Subcutaneous abdominal adipose tissue (tissue), 5 donors: ENCODE data around the gene RANBP9.

Source experiments
- H3K27ac ChIP-seq: one replicate; pipeline ENCODE4 v1.7.0; 2013; ENCODE audit warnings: low read depth, mild to moderate bottlenecking, inconsistent platforms, low read length, moderate library complexity
- H3K27me3 ChIP-seq, 5 donors: one replicate each; pipeline ENCODE4 v1.7.0; 2013; ENCODE audit warnings: low read length in 5 of 5, inconsistent platforms in 1 of 5; ENCODE audit not compliant: control insufficient read depth in 5 of 5, insufficient read depth in 4 of 5
- H3K36me3 ChIP-seq, 5 donors: one replicate each; pipeline ENCODE4 v1.7.0; 2013; ENCODE audit warnings: low read length in 5 of 5; ENCODE audit not compliant: control insufficient read depth in 5 of 5, insufficient read depth in 5 of 5
- H3K4me1 ChIP-seq, 5 donors: one replicate each; pipeline ENCODE4 v1.7.0; 2013; ENCODE audit warnings: low read length in 5 of 5, mild to moderate bottlenecking in 3 of 5, moderate library complexity in 1 of 5; ENCODE audit not compliant: control insufficient read depth in 5 of 5, insufficient read depth in 5 of 5
- H3K4me3 ChIP-seq, 5 donors: one replicate each; pipeline ENCODE4 v1.7.0; 2013; ENCODE audit warnings: low read length in 5 of 5, low read depth in 1 of 5
- H3K9ac ChIP-seq, 5 donors: one replicate each; pipeline ENCODE4 v1.7.0; 2013; ENCODE audit warnings: low read length in 5 of 5, mild to moderate bottlenecking in 4 of 5, moderate library complexity in 3 of 5
- H3K9me3 ChIP-seq, 5 donors: one replicate each; pipeline ENCODE4 v1.7.0; 2013; ENCODE audit warnings: low read length in 5 of 5; ENCODE audit not compliant: control insufficient read depth in 5 of 5
- donor health status: healthy.
- donor health status: healthy.
- donor health status: healthy.
- donor health status: healthy.
- donor health status: healthy.

The RANBP9 gene

GRCh38 chr6:13711324-13711732 lies 307 bp downstream of the RANBP9 start:
- Histone ChIP-seq H3K27me3 (no peaks in the 10 kb centered on the region), H3K4me1 (peaks cover 0 to 41% (median 38%) of the 10 kb centered on the region in 5 donors), H3K9ac (peak overlapping the region in 1 of 5 donors; percentile 62), H3K9me3 (no peaks in the 10 kb centered on the region), H3K4me3 (peak overlapping the region in 4 of 5 donors; percentile 38 to 91 (median 72)), H3K36me3 (no peaks in the 10 kb centered on the region), H3K27ac (no peak overlapping the region)

- H3K36me3 ChIP-seq = no peaks in the 10 kb centered on the region
- H3K4me1 ChIP-seq = peaks cover 0 to 41% (median 38%) of the 10 kb centered on the region in 5 donors
- peak overlapping the region; percentile 92 for H3K27ac ChIP-seq
- H3K9me3 ChIP-seq = no peaks in the 10 kb centered on the region
- H3K27me3 ChIP-seq = no peaks in the 10 kb centered on the region
- H3K9ac ChIP-seq = peak overlapping the region; percentile 73 to 97 (median 89)
- peak overlapping the region; percentile 83 to 91 (median 88) for H3K4me3 ChIP-seq
Observed at GRCh38 chr6:13710552-13711323, 897 bp downstream of the RANBP9 start.

GRCh38 chr6:13709689-13710551 lies 1.7 kb downstream of the RANBP9 start:
- H3K27me3 ChIP-seq = no peaks in the 10 kb centered on the region
- H3K36me3 ChIP-seq = no peaks in the 10 kb centered on the region
- H3K9me3 ChIP-seq = no peaks in the 10 kb centered on the region
- H3K4me3 ChIP-seq = peak overlapping the region; percentile 83 to 91 (median 88)
- H3K9ac ChIP-seq = peak overlapping the region; percentile 73 to 97 (median 89)
- H3K27ac ChIP-seq = peak overlapping the region; percentile 92
- peaks cover 0 to 41% (median 38%) of the 10 kb centered on the region in 5 donors for H3K4me1 ChIP-seq

- peak overlapping the region; percentile 73 to 97 (median 89) for H3K9ac ChIP-seq
- H3K27me3 ChIP-seq = no peaks in the 10 kb centered on the region
- no peaks in the 10 kb centered on the region for H3K9me3 ChIP-seq
- peaks cover 0 to 44% (median 38%) of the 10 kb centered on the region in 5 donors for H3K4me1 ChIP-seq
- peak overlapping the region; percentile 92 for H3K27ac ChIP-seq
- H3K36me3 ChIP-seq = no peaks in the 10 kb centered on the region
- peak overlapping the region; percentile 62 to 91 (median 86) for H3K4me3 ChIP-seq
Observed at GRCh38 chr6:13708736-13709135, 2.9 kb downstream of the RANBP9 start.

- Histone ChIP-seq H3K36me3 (no peaks in the 10 kb centered on the region), H3K4me3 (no peak overlapping the region), H3K4me1 (peaks cover 0 to 20% (median 18%) of the 10 kb centered on the region in 5 donors), H3K27me3 (no peaks in the 10 kb centered on the region), H3K9me3 (no peaks in the 10 kb centered on the region), H3K27ac (no peak overlapping the region), H3K9ac (no peak overlapping the region)
Observed at GRCh38 chr6:13703496-13703895, 8.1 kb downstream of the RANBP9 start.

- Histone ChIP-seq H3K4me3 (no peak overlapping the region), H3K4me1 (peaks cover 0 to 17% (median 12%) of the 10 kb centered on the region in 5 donors), H3K9me3 (no peaks in the 10 kb centered on the region), H3K27ac (no peak overlapping the region), H3K9ac (no peak overlapping the region), H3K27me3 (no peaks in the 10 kb centered on the region), H3K36me3 (peaks cover 0 to 2% (median 0%) of the 10 kb centered on the region in 5 donors)
Observed at GRCh38 chr6:13702809-13703302, 8.8 kb downstream of the RANBP9 start.

GRCh38 chr6:13700232-13700631 lies 11.4 kb downstream of the RANBP9 start:
- H3K4me3 ChIP-seq = no peak overlapping the region
- peaks cover 0 to 23% (median 17%) of the 10 kb centered on the region in 5 donors for H3K4me1 ChIP-seq
- no peak overlapping the region for H3K9ac ChIP-seq
- no peaks in the 10 kb centered on the region for H3K9me3 ChIP-seq
- peaks cover 0 to 2% (median 0%) of the 10 kb centered on the region in 5 donors for H3K36me3 ChIP-seq
- no peaks in the 10 kb centered on the region for H3K27me3 ChIP-seq
- H3K27ac ChIP-seq = no peak overlapping the region

- peaks cover 0 to 2% (median 0%) of the 10 kb centered on the region in 5 donors for H3K36me3 ChIP-seq
- no peak overlapping the region for H3K4me3 ChIP-seq
- no peaks in the 10 kb centered on the region for H3K27me3 ChIP-seq
- H3K9ac ChIP-seq = no peak overlapping the region
- no peaks in the 10 kb centered on the region for H3K9me3 ChIP-seq
- no peak overlapping the region for H3K27ac ChIP-seq
- peaks cover 2 to 32% (median 25%) of the 10 kb centered on the region in 5 donors for H3K4me1 ChIP-seq
Observed at GRCh38 chr6:13698715-13699114, 12.9 kb downstream of the RANBP9 start.

GRCh38 chr6:13697857-13698256 lies 13.8 kb downstream of the RANBP9 start:
- H3K9me3 ChIP-seq = no peaks in the 10 kb centered on the region
- H3K27me3 ChIP-seq = no peaks in the 10 kb centered on the region
- no peak overlapping the region for H3K4me3 ChIP-seq
- H3K4me1 ChIP-seq = peaks cover 2 to 26% (median 18%) of the 10 kb centered on the region in 5 donors
- peaks cover 0 to 2% (median 0%) of the 10 kb centered on the region in 5 donors for H3K36me3 ChIP-seq
- H3K9ac ChIP-seq = no peak overlapping the region
- H3K27ac ChIP-seq = no peak overlapping the region
